HG02571 (cell line): ENCODE measurements around the gene RBL2.
A peak's percentile ranks its signal among the peaks of the same experiment; 100 is the strongest.

Experiments used
- ATAC-seq: cut with Tn5 transposase; IDR thresholded peaks from one replicate; pipeline ENCODE4 v1.9.1; 2021; ENCODE audit warnings: mild to moderate bottlenecking, moderate library complexity; ENCODE audit not compliant: unreplicated experiment

Gene RBL2

GRCh38 chr16:53446090-53446489 is 11.8 kb downstream of the RBL2 start:
- no peak for ATAC-seq

- ATAC-seq = no peak
These were observed 15.7 kb downstream of the RBL2 start for GRCh38 chr16:53449816-53450517.

DNA sequence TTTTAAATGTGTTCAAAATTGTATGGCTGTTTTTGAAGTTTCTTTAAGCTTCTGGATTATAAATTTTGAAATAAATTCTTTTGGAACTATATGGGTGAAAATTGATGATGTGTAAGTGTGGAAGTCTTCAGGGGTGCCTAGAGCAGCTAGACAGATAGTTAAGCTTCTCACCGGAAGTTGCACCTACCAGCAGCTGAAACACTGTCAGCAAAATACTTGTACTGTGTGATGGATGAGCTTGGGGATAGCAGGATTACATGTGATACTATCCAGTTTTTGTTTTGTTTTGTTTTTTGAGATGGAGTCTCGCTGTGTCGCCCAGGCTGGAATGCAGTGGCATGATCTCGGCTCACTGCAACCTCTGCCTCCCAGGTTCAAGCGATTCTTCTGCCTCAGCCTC is 19.7 kb downstream of the RBL2 start:
- no peak for ATAC-seq

- no peak for ATAC-seq
These were observed 22.4 kb downstream of the RBL2 start for GRCh38 chr16:53456625-53457024.

DNA sequence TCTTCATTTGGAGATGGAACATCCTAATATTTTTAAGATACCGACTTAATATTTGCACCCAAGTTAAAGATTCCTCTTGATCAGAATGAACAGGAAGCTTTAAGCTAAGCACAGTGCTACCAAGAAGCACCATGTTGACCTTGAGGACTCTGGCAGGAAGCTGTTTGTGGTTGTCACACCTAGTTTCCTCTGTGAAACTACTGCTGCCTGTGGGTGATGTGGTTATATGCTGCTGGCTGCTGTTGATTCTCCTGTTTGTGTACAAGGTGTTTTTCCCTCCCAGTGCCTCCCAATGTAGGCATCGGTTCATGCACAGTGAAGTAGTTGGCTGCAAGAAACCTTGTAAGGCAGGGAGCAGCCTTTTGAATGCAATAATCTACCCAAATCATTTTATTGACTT is 23.4 kb downstream of the RBL2 start:
- peak; percentile 100 for ATAC-seq

DNA sequence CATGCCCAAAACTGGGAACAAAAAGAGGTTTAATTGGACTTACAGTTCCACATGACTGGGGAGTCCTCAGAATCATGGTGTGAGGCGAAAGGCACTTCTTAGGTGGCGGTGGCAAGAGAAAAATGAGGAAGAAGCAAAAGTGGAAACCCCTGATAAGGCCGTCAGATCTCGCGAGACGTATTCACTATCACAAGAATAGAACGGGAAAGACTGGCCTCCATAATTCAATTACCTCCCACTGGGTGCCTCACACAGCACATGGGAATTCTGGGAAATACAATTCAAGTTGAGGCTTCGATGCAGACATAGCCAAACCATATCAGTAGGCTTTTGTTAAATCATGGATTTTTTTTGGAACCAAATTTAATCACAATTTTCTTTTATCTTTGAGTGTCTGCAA is 24.4 kb downstream of the RBL2 start:
- ATAC-seq = no peak

- ATAC-seq = no peak
These were observed 31.5 kb downstream of the RBL2 start for GRCh38 chr16:53465606-53466280.

- ATAC-seq = no peak
These were observed 42.6 kb downstream of the RBL2 start for GRCh38 chr16:53476867-53477266.

DNA sequence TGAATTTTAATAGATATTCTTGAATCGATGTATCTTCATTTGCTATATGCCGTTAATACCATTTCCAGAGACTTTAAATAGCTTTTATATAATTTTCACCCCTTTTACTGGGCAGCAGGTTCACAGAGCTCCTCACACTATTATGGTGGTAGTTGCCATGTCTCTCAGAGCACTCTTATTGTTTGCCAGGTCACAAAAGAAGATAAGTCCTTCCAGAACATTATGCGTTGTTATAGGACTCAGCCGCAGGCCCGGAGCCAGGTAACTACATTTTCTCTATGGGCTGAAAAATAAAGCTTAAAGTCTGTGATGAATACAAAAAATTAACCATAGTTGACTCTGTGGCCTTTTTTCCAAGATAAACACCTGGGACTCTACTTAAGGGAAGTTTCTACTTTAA is 44.7 kb downstream of the RBL2 start:
- no peak for ATAC-seq

GRCh38 chr16:53480394-53480793 is 46.1 kb downstream of the RBL2 start:
- ATAC-seq = no peak

GRCh38 chr16:53482123-53482522 is 47.9 kb downstream of the RBL2 start:
- ATAC-seq = no peak

- no peak for ATAC-seq
These were observed 50.3 kb downstream of the RBL2 start for GRCh38 chr16:53484542-53484941.

GRCh38 chr16:53486230-53486629 is 52.0 kb downstream of the RBL2 start:
- no peak for ATAC-seq

GRCh38 chr16:53489755-53490154 is 55.5 kb downstream of the RBL2 start:
- ATAC-seq = no peak

- ATAC-seq = no peak
These were observed 58.2 kb downstream of the RBL2 start for GRCh38 chr16:53492503-53492902.

DNA sequence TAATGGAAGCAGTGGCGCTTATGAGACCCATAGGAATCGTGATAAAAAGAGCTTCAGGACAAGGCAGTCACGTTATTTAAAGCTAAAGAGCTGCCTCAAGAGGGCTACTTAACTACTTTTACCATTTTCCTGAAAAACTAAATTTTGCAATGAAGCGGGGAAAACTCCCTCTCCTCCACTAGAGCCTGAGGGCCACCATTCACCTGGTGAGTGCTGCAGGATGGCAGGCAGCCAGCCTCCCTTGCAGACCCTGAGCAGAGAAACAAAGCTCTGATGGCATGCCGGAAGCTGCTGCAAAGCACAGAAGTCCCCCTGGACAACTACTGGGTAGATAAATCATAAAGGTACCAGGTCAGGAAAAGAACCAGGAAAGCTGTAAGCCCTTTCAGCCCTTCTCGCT is 60.4 kb downstream of the RBL2 start:
- ATAC-seq = no peak

- no peak for ATAC-seq
These were observed 61.1 kb downstream of the RBL2 start for GRCh38 chr16:53495325-53495724.

DNA sequence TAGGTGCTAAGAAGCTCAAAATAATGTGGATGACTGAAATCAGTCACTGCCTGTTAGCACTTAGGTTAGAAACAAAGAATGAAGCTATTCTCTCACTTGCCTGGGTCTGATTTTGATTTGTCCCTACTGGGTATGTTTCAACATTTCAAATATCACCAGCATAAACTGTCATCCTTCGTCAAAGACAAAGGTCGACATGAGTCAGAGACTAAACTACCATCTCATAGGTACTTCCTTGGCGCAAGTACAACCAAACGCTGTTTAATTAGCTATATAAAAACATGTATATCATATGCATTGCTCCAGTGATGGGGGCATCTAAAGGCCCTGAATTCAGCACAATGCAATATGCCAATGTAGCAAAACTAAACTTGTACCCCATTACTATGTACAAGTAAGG is 64.7 kb downstream of the RBL2 start:
- no peak for ATAC-seq

DNA sequence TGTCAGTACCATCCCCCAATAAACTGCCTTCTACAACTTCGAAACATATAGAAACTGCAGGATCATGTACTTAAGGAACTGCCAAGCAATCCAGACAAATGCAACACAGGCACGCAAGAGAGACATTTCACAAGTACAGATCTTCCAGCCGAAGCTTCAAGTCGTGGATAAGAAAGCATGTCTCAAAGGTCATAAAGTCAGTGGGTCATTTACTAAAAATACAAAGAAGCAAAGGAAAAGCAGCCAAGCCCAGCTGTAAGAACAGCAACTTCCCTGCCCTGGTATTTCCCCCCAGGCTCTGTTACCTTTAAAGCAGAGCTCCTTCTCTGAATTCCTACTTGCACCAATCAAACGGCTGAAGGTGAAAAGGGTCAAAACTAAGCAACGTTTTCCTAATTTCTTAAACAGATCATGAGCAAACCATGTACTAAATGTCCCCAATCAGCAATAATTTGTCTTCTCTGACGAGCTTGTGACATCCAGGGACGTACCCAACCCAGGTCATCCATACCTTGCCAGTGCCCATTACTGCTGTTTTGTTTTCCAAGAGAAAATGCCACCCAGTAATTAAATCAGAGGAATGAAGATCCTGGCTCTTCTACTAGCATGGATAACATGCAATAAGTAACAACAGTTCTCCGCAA is 67.1 kb downstream of the RBL2 start:
- ATAC-seq = no peak

- ATAC-seq = peak; percentile 27
These were observed 68.3 kb downstream of the RBL2 start, which contains the start of gene AKTIP for GRCh38 chr16:53502331-53503269. Gene AKTIP, minus strand, starts transcription at chr16:53503209. Its CDS starts 2,950 bp downstream, at chr16:53500259.
